Stomach (tissue), 9 donors: Measurements from ENCODE around the gene LMO3. TPM values are rescaled to one million over a fixed set of nuclear protein-coding genes. Genes with fewer than 3 reads are reported as not detected.

Experiments used
- DNase-seq, 2 donors: peaks; one replicate each; pipeline versions ENCODE4 v3.0.0 to v3.0.0-alpha.2; 2013 to 2019
- H3K27ac ChIP-seq, 5 donors: fragments of 200-600 bp in 4 of 5; sonication (generic) in 4 of 5; one replicate each; pipeline ENCODE4 v1.5.1; 2013 to 2019; ENCODE audit warnings: mild to moderate bottlenecking in 1 of 5, moderate library complexity in 1 of 5
- H3K27me3 ChIP-seq, 3 donors: fragments of 200-600 bp; sonication (generic); one replicate each; pipeline ENCODE4 v1.5.1; 2017 to 2019; ENCODE audit warnings: mixed run types in 1 of 3
- H3K36me3 ChIP-seq, 4 donors: fragments of 200-600 bp; sonication (generic); 1 replicate in 3 of 4; 2 replicates in 1 of 4; pipeline ENCODE4 v1.5.1; 2016 to 2019
- H3K4me1 ChIP-seq, 4 donors: fragments of 200-600 bp; sonication (generic); one replicate each; pipeline ENCODE4 v1.5.1; 2016 to 2019
- H3K4me3 ChIP-seq, 4 donors: fragments of 200-600 bp; sonication (generic) in 3 of 4; one replicate each; pipeline ENCODE4 v1.5.1; 2016 to 2019; ENCODE audit warnings: mild to moderate bottlenecking in 1 of 4
- H3K9me3 ChIP-seq, 4 donors: fragments of 200-600 bp; sonication (generic); one replicate each; pipeline ENCODE4 v1.5.1; 2016 to 2019
- CTCF ChIP-seq, 7 experiments: fragments of 450-650 bp in 4 of 7; fragments of 200-600 bp in 3 of 7; sonication (generic) in 3 of 7; IDR thresholded peaks; one replicate each; pipeline ENCODE4 v1.5.1; 2016 to 2019; ENCODE audit warnings: antibody characterized with exemption in 7 of 7, control low read depth in 2 of 7, mild to moderate bottlenecking in 1 of 7
- EP300 ChIP-seq: sonication (generic); formaldehyde crosslinking; IDR thresholded peaks from one replicate; pipeline ENCODE4 v1.6.1; 2017; ENCODE audit warnings: antibody characterized with exemption
- POLR2A ChIP-seq, 4 donors: fragments of 450-650 bp; IDR thresholded peaks; one replicate each; pipeline ENCODE4 v1.6.1; 2016; ENCODE audit warnings: antibody characterized with exemption in 4 of 4, control low read depth in 2 of 4, mild to moderate bottlenecking in 1 of 4, moderate library complexity in 1 of 4
- POLR2AphosphoS5 ChIP-seq, 3 donors: sonication (generic); formaldehyde crosslinking; IDR thresholded peaks; one replicate each; pipeline ENCODE4 v1.6.1; 2016; ENCODE audit warnings: antibody characterized with exemption in 3 of 3
- WGBS, 5 donors: extraction: QIAGEN DNeasy Blood & Tissue Kit in 3 of 5; methylation state at CpG; one replicate each; pipeline versions ENCODE4 v1.1.5 to v1.1.7; 2013 to 2018; 5-methylcytosine and 5-hydroxymethylcytosine counted together
- intact Hi-C: fragments of 100-400 bp; cut with DNase I; formaldehyde crosslinking; loops from one replicate; pipeline ENCODE4 v1.15.1; 2023; ENCODE audit warnings: low total_unique reads
- polyA plus RNA-seq, 3 donors: library from polyadenylated mRNA; stranded (reverse); fragments of 200-250 nt; gene quantifications; one replicate each; pipeline ENCODE4 v1.2.3, GENCODE V29; 2013
- total RNA-seq, 5 donors: library from RNA; depleted of rRNA; stranded (reverse); fragments of >200 nt; gene quantifications; one replicate each; pipeline versions ENCODE4 v1.1.0 to v1.2.3, GENCODE V29; 2014 to 2016
- donor health status: healthy with polysubstance abuse.
- donor health status: Bipolar disorder and iron deficiency.
- donor health status: healthy.

LMO3 gene
- total and polyA plus RNA-seq, 8 donors = 0.37 to 58.0 (median 1.5) TPM

GRCh38 chr12:16579041-16579440 is 26.9 kb downstream of the LMO3 start:
- Histone ChIP-seq H3K36me3 (no peaks in the 10 kb centered on the region), H3K4me1 (no peaks in the 10 kb centered on the region), H3K9me3 (no peaks in the 10 kb centered on the region), H3K27me3 (no peaks in the 10 kb centered on the region), H3K27ac (no peak overlapping the region), H3K4me3 (no peak overlapping the region)
- TF ChIP-seq POLR2AphosphoS5 (IDR thresholded peaks at IDR 0.05) (no peak), EP300 (no peak), POLR2A (IDR thresholded peaks at IDR 0.05) (no peak), CTCF (IDR thresholded peaks at IDR 0.05) (no peak)
- 62 to 76% (median 72%) methylated on average over 1 of the region's 1 CpG for WGBS, 5 donors
- DNase-seq = no peak
- intact Hi-C loops = no loop called here

DNA sequence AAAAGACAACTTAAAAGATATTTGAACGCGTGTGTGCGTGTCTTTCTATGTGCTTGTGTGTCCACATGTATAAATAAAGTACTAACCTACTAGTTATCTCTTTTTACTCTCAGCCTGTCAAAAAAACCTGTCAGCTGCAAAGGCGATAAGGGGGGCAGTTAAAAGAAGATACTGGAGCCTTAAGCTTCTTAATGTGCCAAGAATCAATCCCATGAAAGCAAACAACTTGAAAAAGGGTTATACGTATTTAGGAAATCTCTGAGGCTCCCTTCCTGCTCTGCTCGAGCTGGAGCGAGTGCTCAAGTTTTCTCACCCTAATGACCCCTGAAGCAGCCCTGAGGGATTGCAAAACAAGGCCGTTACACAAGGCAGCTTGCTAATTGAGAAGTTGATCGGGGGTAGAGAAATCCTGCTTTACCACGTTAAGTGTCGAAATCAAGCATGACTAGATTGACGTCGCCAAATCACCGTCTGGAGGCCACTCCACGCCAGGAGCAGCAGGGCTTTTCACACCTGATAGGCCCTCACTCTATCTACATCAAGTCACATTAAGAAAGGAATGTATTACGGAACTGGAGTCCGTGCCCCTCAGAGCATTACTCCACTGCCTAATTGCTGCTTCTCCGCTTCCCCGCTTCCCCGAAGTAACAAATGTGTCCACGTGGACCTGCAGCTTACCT is 32.4 kb downstream of the LMO3 start:
- no peaks in the 10 kb centered on the region for H3K27me3 ChIP-seq
- H3K4me1 ChIP-seq = no peaks in the 10 kb centered on the region
- no peaks in the 10 kb centered on the region for H3K9me3 ChIP-seq
- peak in 1 of 2 donors; percentile 35 for DNase-seq
- no peak overlapping the region for H3K27ac ChIP-seq
- no peak overlapping the region for H3K4me3 ChIP-seq
- WGBS, 5 donors = 51 to 61% (median 53%) methylated on average over 20 to 21 of the region's 21 CpGs
- no peaks in the 10 kb centered on the region for H3K36me3 ChIP-seq
- TF ChIP-seq CTCF (IDR thresholded peaks at IDR 0.05) (no peak), POLR2AphosphoS5 (IDR thresholded peaks at IDR 0.05) (no peak), EP300 (no peak), POLR2A (IDR thresholded peaks at IDR 0.05) (no peak)
- intact Hi-C loops = no loop called here

GRCh38 chr12:16568873-16569272 is 37.1 kb downstream of the LMO3 start:
- Histone ChIP-seq H3K36me3 (no peaks in the 10 kb centered on the region), H3K4me1 (no peaks in the 10 kb centered on the region), H3K4me3 (no peak overlapping the region), H3K9me3 (no peaks in the 10 kb centered on the region), H3K27me3 (no peaks in the 10 kb centered on the region), H3K27ac (no peak overlapping the region)
- TF ChIP-seq CTCF (IDR thresholded peaks at IDR 0.05) (no peak), POLR2A (IDR thresholded peaks at IDR 0.05) (no peak), POLR2AphosphoS5 (IDR thresholded peaks at IDR 0.05) (no peak), EP300 (no peak)
- WGBS, 5 donors = 52 to 79% (median 76%) methylated on average over 1 of the region's 1 CpG
- no peak for DNase-seq
- intact Hi-C loops = no loop called here

DNA sequence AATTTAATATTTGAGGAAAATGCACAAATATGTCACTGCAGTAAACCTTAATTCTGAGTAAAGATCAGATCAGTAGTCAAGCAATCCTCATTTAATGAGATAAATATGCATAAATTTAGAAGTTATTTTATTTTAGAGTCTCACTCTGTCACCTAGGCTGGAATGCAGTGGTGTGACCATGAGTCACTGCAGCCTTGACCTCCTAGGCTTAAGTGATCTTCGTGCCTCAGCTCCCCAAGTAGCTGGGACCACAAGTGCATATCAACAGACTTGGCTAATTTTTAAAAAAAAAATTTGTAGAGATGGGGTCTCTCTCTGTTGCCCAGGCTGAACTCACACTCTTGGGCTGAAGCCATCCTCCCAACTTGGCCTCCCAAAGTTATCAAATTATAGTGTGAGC is 41.3 kb downstream of the LMO3 start:
- Histone ChIP-seq H3K4me1 (no peaks in the 10 kb centered on the region), H3K27ac (no peak overlapping the region), H3K27me3 (no peaks in the 10 kb centered on the region), H3K4me3 (no peak overlapping the region), H3K9me3 (no peaks in the 10 kb centered on the region), H3K36me3 (no peaks in the 10 kb centered on the region)
- no peak for DNase-seq
- no peak for TF ChIP-seq CTCF (IDR thresholded peaks at IDR 0.05)
- no peak for TF ChIP-seq POLR2A (IDR thresholded peaks at IDR 0.05)
- no peak for TF ChIP-seq POLR2AphosphoS5 (IDR thresholded peaks at IDR 0.05)
- TF ChIP-seq EP300 = no peak
- WGBS, 5 donors = 46 to 74% (median 57%) methylated on average over 1 of the region's 1 CpG
- intact Hi-C loops = no loop called here
